ENCODE results near the gene PRSS12.

- no peak for TF ChIP-seq YY1 (IDR thresholded peaks at IDR 0.05; ENCODE audit: insufficient read depth, insufficient read length)
- TF ChIP-seq ZNF274 (IDR thresholded peaks at IDR 0.05; ENCODE audit: low read depth, low read length): no peak
- TF ChIP-seq SUZ12 (IDR thresholded peaks at IDR 0.05; ENCODE audit: extremely low read depth, insufficient read depth, insufficient read length): no peak
Observed at GRCh38 chr4:118284169-118284568, 68.6 kb downstream of the PRSS12 start.
